GM12873 (cell line): ENCODE results near the gene DCHS2.

Experiments
- TF ChIP-seq, protein P1 (sequence below): IDR thresholded peaks from 2 replicates; pipeline ENCODE4 v1.5.1; 2012; ENCODE audit warnings: low read depth, mild to moderate bottlenecking, moderate library complexity, low read length, control low read depth; ENCODE audit not compliant: insufficient read depth; ENCODE audit errors: missing control alignments

The DCHS2 gene

DNA sequence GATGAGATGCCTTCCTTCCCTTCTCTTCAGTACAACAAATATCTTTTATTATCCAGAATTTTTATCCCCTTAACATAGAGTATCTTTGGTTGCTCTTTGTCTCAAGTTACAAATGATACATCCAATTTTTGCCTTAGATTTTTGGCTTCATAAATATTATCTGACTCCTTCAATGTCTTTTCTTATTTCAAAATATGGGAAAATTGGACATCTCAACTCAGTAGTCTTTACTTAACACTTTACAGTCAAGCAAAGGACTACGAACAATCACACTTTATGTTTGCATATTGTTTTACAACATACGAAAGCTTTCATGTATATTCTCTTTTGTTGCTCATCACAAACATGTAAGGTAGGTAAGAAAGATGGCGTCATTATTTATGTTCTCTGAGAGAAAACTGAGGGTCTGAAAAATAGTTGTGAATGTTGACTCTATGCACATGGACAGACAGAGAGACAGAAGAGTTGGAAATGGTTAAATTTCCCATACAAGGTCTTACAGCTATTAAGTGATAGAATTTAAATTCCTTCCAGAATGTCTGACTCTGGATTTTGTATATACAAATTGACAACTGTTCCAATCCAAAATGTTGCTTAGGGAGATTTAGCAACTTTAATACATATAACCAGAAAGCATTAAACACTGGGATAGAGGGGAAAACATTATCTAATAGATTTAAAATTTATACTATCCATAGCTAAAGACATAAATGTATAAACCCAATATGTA, 29.4 kb downstream of the DCHS2 start:
- TF ChIP-seq, protein P1, sequence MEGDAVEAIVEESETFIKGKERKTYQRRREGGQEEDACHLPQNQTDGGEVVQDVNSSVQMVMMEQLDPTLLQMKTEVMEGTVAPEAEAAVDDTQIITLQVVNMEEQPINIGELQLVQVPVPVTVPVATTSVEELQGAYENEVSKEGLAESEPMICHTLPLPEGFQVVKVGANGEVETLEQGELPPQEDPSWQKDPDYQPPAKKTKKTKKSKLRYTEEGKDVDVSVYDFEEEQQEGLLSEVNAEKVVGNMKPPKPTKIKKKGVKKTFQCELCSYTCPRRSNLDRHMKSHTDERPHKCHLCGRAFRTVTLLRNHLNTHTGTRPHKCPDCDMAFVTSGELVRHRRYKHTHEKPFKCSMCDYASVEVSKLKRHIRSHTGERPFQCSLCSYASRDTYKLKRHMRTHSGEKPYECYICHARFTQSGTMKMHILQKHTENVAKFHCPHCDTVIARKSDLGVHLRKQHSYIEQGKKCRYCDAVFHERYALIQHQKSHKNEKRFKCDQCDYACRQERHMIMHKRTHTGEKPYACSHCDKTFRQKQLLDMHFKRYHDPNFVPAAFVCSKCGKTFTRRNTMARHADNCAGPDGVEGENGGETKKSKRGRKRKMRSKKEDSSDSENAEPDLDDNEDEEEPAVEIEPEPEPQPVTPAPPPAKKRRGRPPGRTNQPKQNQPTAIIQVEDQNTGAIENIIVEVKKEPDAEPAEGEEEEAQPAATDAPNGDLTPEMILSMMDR = no peak

GRCh38 chr4:154457471-154457870, 34.1 kb downstream of the DCHS2 start:
- TF ChIP-seq, protein P1 = no peak

DNA sequence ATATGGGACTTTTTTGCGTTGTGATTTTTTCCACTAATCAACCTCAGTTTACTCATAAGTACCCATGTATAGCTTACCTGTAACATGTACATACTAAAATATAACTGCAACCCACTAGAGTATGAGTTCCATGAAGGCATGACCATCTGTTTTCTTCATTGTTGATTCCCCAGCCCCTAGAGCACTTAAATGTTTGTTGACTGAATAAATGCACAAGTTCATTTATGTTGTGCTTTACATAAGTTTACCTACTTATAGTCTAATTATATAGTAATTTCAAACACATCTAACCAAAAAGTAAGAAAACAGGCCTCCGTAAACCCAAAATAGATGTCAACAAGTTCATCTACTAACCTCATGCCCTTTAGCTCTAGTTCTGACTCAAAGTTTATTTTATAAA, 34.7 kb downstream of the DCHS2 start:
- TF ChIP-seq, protein P1 = no peak

- TF ChIP-seq, protein P1 = no peak
Measured at GRCh38 chr4:154456240-154456639, 35.4 kb downstream of the DCHS2 start.

GRCh38 chr4:154455111-154455510, 36.5 kb downstream of the DCHS2 start:
- TF ChIP-seq, protein P1 = no peak

- TF ChIP-seq, protein P1 = no peak
Measured at GRCh38 chr4:154454710-154455109, 36.9 kb downstream of the DCHS2 start.

- TF ChIP-seq, protein P1 = no peak
Measured at GRCh38 chr4:154452798-154453346, 38.7 kb downstream of the DCHS2 start.
